SW 1271 (cell line): ENCODE measurements around the gene UNC13D.

ENCODE experiments used
- DNase-seq, 2 experiments: peaks; one replicate each; lab custom pipeline; 2025; lab: John Stamatoyannopoulos, UW

The UNC13D gene

GRCh38 chr17:75850928-75851692 lies 6.9 kb upstream of the UNC13D start:
- DNase-seq, result no peak

GRCh38 chr17:75849724-75850123 lies 5.5 kb upstream of the UNC13D start:
- DNase-seq, result no peak

- no peak for DNase-seq
Observed at GRCh38 chr17:75849279-75849646, 5.1 kb upstream of the UNC13D start.

- DNase-seq, result peak in 1 of 2 experiments; percentile 39
Observed at GRCh38 chr17:75848523-75849278, 4.5 kb upstream of the UNC13D start.

GRCh38 chr17:75847614-75848522 lies 3.7 kb upstream of the UNC13D start:
- no peak for DNase-seq

- DNase-seq, result no peak
Observed at GRCh38 chr17:75846692-75847613, 2.7 kb upstream of the UNC13D start.

GRCh38 chr17:75845933-75846691 lies 1.9 kb upstream of the UNC13D start:
- DNase-seq, result no peak

- DNase-seq, result peak; percentile 33 to 74
Observed at GRCh38 chr17:75845058-75845711, 981 bp upstream of the UNC13D start.

- DNase-seq, result no peak
Observed at GRCh38 chr17:75844530-75845057, 390 bp upstream of the UNC13D start.

GRCh38 chr17:75842963-75843576 lies 1.1 kb downstream of the UNC13D start:
- DNase-seq, result no peak

GRCh38 chr17:75842411-75842810 lies 1.8 kb downstream of the UNC13D start:
- DNase-seq, result no peak

GRCh38 chr17:75840799-75841164 lies 3.4 kb downstream of the UNC13D start:
- no peak for DNase-seq

- no peak for DNase-seq
Observed at GRCh38 chr17:75839942-75840798, 4.0 kb downstream of the UNC13D start.

- no peak for DNase-seq
Observed at GRCh38 chr17:75838410-75838809, 5.8 kb downstream of the UNC13D start.

GRCh38 chr17:75837899-75838298 lies 6.3 kb downstream of the UNC13D start:
- DNase-seq, result no peak

- no peak for DNase-seq
Observed at GRCh38 chr17:75836605-75837004, 7.6 kb downstream of the UNC13D start.

- no peak for DNase-seq
Observed at GRCh38 chr17:75835654-75835987, 8.6 kb downstream of the UNC13D start.

GRCh38 chr17:75834928-75835653 lies 9.1 kb downstream of the UNC13D start:
- DNase-seq, result no peak
